Measurements from ENCODE around the gene GID4.

GID4 gene

GRCh38 chr17:18017958-18018357 is 21.2 kb upstream of the GID4 start:
- DNase-seq (ENCODE audit: low read depth): no peak

- DNase-seq (ENCODE audit: low read depth): no peak
Measured at GRCh38 chr17:18018411-18018921, 20.7 kb upstream of the GID4 start.

- no peak for DNase-seq (ENCODE audit: low read depth)
Measured at GRCh38 chr17:18019838-18020154, 19.4 kb upstream of the GID4 start.

- DNase-seq (ENCODE audit: low read depth): no peak
Measured at GRCh38 chr17:18020971-18021370, 18.2 kb upstream of the GID4 start.

- DNase-seq (ENCODE audit: low read depth): no peak
Measured at GRCh38 chr17:18021372-18021771, 17.8 kb upstream of the GID4 start.

- DNase-seq (ENCODE audit: low read depth): no peak
Measured at GRCh38 chr17:18025241-18025944, 13.8 kb upstream of the GID4 start.

GRCh38 chr17:18025945-18026776 is 13.0 kb upstream of the GID4 start:
- DNase-seq (ENCODE audit: low read depth): no peak

GRCh38 chr17:18027280-18027679 is 11.9 kb upstream of the GID4 start:
- DNase-seq (ENCODE audit: low read depth): no peak

GRCh38 chr17:18028114-18028951 is 10.9 kb upstream of the GID4 start:
- no peak for DNase-seq (ENCODE audit: low read depth)

- DNase-seq (ENCODE audit: low read depth): no peak
Measured at GRCh38 chr17:18028952-18029540, 10.2 kb upstream of the GID4 start.

- DNase-seq (ENCODE audit: low read depth): no peak
Measured at GRCh38 chr17:18031955-18032354, 7.3 kb upstream of the GID4 start.

GRCh38 chr17:18033442-18034099 is 5.6 kb upstream of the GID4 start:
- DNase-seq (ENCODE audit: low read depth): peak; percentile 43

- DNase-seq (ENCODE audit: low read depth): no peak
Measured at GRCh38 chr17:18035704-18036103, 3.5 kb upstream of the GID4 start.

GRCh38 chr17:18037486-18037885 is 1.7 kb upstream of the GID4 start:
- no peak for DNase-seq (ENCODE audit: low read depth)

- peak; percentile 16 for DNase-seq (ENCODE audit: low read depth)
Measured at GRCh38 chr17:18038149-18038850, 908 bp upstream of the GID4 start.

- DNase-seq (ENCODE audit: low read depth): no peak
Measured at GRCh38 chr17:18039535-18040260, 490 bp downstream of the GID4 start.

GRCh38 chr17:18040261-18040858 is 1.2 kb downstream of the GID4 start:
- DNase-seq (ENCODE audit: low read depth): no peak

- no peak for DNase-seq (ENCODE audit: low read depth)
Measured at GRCh38 chr17:18041776-18042175, 2.6 kb downstream of the GID4 start.

- no peak for DNase-seq (ENCODE audit: low read depth)
Measured at GRCh38 chr17:18042983-18043382, 3.8 kb downstream of the GID4 start.

GRCh38 chr17:18043491-18043890 is 4.3 kb downstream of the GID4 start:
- no peak for DNase-seq (ENCODE audit: low read depth)
